Measurements from ENCODE around the gene AKIRIN2. TPM values are rescaled to one million over a fixed set of nuclear protein-coding genes. Genes with fewer than 3 reads are reported as not detected.

AKIRIN2 gene
- total and polyA plus RNA-seq, 7 donors: 16.6 to 40.2 (median 19.3) TPM

DNA sequence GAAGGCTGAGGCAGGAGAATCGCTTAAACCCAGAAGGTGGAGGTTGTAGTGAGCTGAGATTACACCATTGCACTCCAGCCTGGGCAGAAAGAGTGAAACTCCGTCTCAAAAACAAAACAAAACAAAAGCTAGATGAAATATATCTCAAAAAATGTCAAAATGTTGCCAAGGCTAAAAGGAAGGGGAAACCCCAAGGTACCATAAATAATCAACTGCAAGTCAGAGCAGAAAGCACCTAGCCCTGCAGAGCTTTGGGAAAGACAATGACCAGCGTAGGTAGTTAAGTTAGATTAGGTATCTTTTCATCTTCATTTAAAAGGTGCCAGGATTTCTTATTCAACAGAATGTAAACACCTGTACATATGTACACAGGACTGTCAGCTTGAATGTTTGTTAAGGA, 33.0 kb downstream of the AKIRIN2 start:
- intact Hi-C loops (cut with DNase I): no loop called here
- H3K36me3 ChIP-seq: peaks cover 0 to 62% (median 4%) of the 10 kb centered on the region in 4 donors
- H3K4me1 ChIP-seq: peaks cover 0 to 8% (median 0%) of the 10 kb centered on the region in 4 donors
- TF ChIP-seq POLR2A (IDR thresholded peaks at IDR 0.05): no peak
- no peak for TF ChIP-seq EP300 (IDR thresholded peaks at IDR 0.05)
- no peak for TF ChIP-seq POLR2AphosphoS5 (IDR thresholded peaks at IDR 0.05)
- TF ChIP-seq, protein P1, sequence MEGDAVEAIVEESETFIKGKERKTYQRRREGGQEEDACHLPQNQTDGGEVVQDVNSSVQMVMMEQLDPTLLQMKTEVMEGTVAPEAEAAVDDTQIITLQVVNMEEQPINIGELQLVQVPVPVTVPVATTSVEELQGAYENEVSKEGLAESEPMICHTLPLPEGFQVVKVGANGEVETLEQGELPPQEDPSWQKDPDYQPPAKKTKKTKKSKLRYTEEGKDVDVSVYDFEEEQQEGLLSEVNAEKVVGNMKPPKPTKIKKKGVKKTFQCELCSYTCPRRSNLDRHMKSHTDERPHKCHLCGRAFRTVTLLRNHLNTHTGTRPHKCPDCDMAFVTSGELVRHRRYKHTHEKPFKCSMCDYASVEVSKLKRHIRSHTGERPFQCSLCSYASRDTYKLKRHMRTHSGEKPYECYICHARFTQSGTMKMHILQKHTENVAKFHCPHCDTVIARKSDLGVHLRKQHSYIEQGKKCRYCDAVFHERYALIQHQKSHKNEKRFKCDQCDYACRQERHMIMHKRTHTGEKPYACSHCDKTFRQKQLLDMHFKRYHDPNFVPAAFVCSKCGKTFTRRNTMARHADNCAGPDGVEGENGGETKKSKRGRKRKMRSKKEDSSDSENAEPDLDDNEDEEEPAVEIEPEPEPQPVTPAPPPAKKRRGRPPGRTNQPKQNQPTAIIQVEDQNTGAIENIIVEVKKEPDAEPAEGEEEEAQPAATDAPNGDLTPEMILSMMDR (IDR thresholded peaks at IDR 0.05): no peak
- no peaks in the 10 kb centered on the region for H3K27me3 ChIP-seq
- no peaks in the 10 kb centered on the region for H3K9me3 ChIP-seq
- WGBS, 2 donors: 69 to 76% methylated on average over 3 of the region's 3 CpGs
- no peak for DNase-seq
- H3K4me3 ChIP-seq: no peak overlapping the region
- no peak overlapping the region for H3K27ac ChIP-seq

DNA sequence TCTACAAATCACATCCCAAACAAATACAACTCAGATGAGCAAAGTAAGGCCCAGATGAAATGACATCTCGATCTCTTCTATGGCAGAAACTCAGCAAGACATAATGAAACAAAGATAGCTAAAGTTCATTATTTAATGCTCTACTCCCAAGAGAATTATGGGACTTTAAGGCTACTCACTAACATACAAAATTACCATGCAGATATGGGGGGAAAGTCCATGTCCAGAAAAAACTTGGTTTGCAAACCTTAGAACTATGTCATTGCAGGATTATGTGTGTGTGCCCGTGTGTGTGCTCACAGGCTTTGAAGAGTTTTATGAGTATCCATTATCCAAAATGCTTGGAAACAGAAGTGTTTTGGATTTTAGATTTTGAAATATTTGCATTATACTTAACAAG, 34.0 kb downstream of the AKIRIN2 start:
- Histone ChIP-seq H3K36me3 (peaks cover 0 to 52% (median 2%) of the 10 kb centered on the region in 4 donors), H3K27ac (no peak overlapping the region), H3K27me3 (no peaks in the 10 kb centered on the region), H3K4me3 (no peak overlapping the region), H3K9me3 (no peaks in the 10 kb centered on the region), H3K4me1 (peaks cover 0 to 14% (median 7%) of the 10 kb centered on the region in 4 donors)
- TF ChIP-seq, protein P1 (IDR thresholded peaks at IDR 0.05): no peak
- no peak for TF ChIP-seq EP300 (IDR thresholded peaks at IDR 0.05)
- TF ChIP-seq POLR2AphosphoS5 (IDR thresholded peaks at IDR 0.05): no peak
- TF ChIP-seq POLR2A (IDR thresholded peaks at IDR 0.05): no peak
- DNase-seq: no peak
- 81 to 85% methylated on average over 2 of the region's 2 CpGs for WGBS, 2 donors
- intact Hi-C loops (cut with DNase I): no loop called here

- H3K27me3 ChIP-seq: no peaks in the 10 kb centered on the region
- H3K27ac ChIP-seq: no peak overlapping the region
- intact Hi-C loops (cut with DNase I): no loop called here
- H3K9me3 ChIP-seq: no peaks in the 10 kb centered on the region
- TF ChIP-seq POLR2AphosphoS5 (IDR thresholded peaks at IDR 0.05) (no peak), EP300 (IDR thresholded peaks at IDR 0.05) (no peak), POLR2A (IDR thresholded peaks at IDR 0.05) (no peak)
- TF ChIP-seq, protein P1 (IDR thresholded peaks at IDR 0.05): no peak
- no peak for DNase-seq
- peaks cover 0 to 17% (median 10%) of the 10 kb centered on the region in 4 donors for H3K4me1 ChIP-seq
- no peak overlapping the region for H3K4me3 ChIP-seq
- H3K36me3 ChIP-seq: peaks cover 0 to 44% (median 2%) of the 10 kb centered on the region in 4 donors
These were observed 35.0 kb downstream of the AKIRIN2 start for GRCh38 chr6:87667032-87667431.

DNA sequence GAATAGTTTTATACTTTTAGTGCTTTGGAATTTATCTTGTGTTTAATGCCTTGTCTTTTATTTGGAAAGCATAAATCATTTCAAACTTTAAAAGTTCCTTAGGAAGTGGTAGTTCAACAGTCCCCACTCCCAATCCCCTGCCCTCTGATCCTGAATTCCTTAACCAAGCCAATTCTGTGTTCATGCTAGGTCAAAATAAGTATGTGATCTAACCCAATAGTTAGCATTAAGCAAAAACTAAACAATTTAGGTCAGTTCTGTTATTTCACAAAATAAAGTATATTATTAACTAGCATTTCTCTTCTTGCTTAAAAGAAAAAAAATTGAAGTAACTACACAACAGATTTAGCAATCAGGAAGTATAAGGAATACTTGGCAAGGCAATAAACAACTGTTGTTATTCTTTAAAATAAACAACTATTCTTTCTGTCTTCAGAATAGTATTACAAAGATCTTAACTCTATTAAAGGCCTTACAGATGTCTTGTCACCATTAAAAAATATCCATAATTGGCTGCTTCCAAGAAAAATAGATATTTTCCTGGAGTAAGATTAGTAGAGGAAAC, 37.0 kb downstream of the AKIRIN2 start:
- Histone ChIP-seq H3K36me3 (peaks cover 0 to 28% (median 0%) of the 10 kb centered on the region in 4 donors), H3K4me3 (no peak overlapping the region), H3K27ac (no peak overlapping the region), H3K27me3 (no peaks in the 10 kb centered on the region), H3K9me3 (no peaks in the 10 kb centered on the region), H3K4me1 (peaks cover 0 to 29% (median 21%) of the 10 kb centered on the region in 4 donors)
- intact Hi-C loops (cut with DNase I): loop anchor here (5.0 kb wide), 1 partner anchor 37 kb away; the partner anchor contains the start of gene AKIRIN2
- DNase-seq: no peak
- TF ChIP-seq POLR2A (IDR thresholded peaks at IDR 0.05) (no peak), POLR2AphosphoS5 (IDR thresholded peaks at IDR 0.05) (no peak), EP300 (IDR thresholded peaks at IDR 0.05) (no peak)
- TF ChIP-seq, protein P1 (IDR thresholded peaks at IDR 0.05): no peak

DNA sequence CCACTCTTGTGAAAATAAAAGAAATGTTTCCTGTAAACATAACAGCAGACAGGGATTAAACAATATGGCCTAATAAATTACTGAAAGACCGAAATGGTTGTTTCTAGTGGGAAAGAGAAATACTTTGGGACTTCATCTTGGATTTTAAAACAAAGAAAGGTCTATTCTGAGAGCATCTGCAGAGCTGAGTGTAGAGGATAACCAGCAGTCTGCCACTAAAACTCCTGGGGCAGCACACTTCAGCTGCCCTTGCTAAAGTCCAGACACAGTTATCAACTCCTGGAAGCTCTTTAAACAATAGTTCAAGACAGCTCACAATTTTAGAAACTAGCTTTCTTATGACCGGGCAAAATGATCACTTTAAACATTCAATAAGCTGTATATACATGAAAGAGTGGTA, 38.6 kb downstream of the AKIRIN2 start:
- peaks cover 0 to 25% (median 0%) of the 10 kb centered on the region in 4 donors for H3K36me3 ChIP-seq
- peaks cover 0 to 44% (median 32%) of the 10 kb centered on the region in 4 donors for H3K4me1 ChIP-seq
- TF ChIP-seq, protein P1 (IDR thresholded peaks at IDR 0.05): no peak
- TF ChIP-seq POLR2AphosphoS5 (IDR thresholded peaks at IDR 0.05) (no peak), EP300 (IDR thresholded peaks at IDR 0.05) (no peak), POLR2A (IDR thresholded peaks at IDR 0.05) (no peak)
- H3K4me3 ChIP-seq: no peak overlapping the region
- peak overlapping the region in 3 of 4 donors; percentile 20 to 54 (median 21) for H3K27ac ChIP-seq
- intact Hi-C loops (cut with DNase I): loop anchor here (5.0 kb wide), 1 partner anchor 39 kb away; the partner anchor contains the start of gene AKIRIN2
- no peak for DNase-seq
- WGBS, 2 donors: 82 to 85% methylated on average over 2 of the region's 2 CpGs
- H3K27me3 ChIP-seq: no peaks in the 10 kb centered on the region
- H3K9me3 ChIP-seq: no peaks in the 10 kb centered on the region
